Measurements from ENCODE around the gene LEF1.
"Not testable (repeated sequence)": the region's sequence is repeated elsewhere in the genome, so short reads cannot be mapped to it uniquely, and the experiment has no call there.

The LEF1 gene

GRCh38 chr4:108029016-108029720, 139.6 kb downstream of the LEF1 start:
- Mint-ChIP-seq H3K27me3 (no peaks in the 10 kb centered on the region), H3K36me3 (ENCODE audit: low read depth) (peaks cover 53% of the 10 kb centered on the region), H3K4me3 (no peak overlapping the region), H3K4me1 (ENCODE audit: low read depth) (peaks cover 6% of the 10 kb centered on the region), H3K27ac (no peak overlapping the region), H3K9me3 (no peaks in the 10 kb centered on the region)
- intact Hi-C loops (cut with micrococcal nuclease) = no loop called here

- Mint-ChIP-seq H3K27ac (no peak overlapping the region), H3K27me3 (no peaks in the 10 kb centered on the region), H3K36me3 (ENCODE audit: low read depth) (peaks cover 57% of the 10 kb centered on the region), H3K9me3 (no peaks in the 10 kb centered on the region), H3K4me3 (no peak overlapping the region), H3K4me1 (ENCODE audit: low read depth) (peaks cover 6% of the 10 kb centered on the region)
- intact Hi-C loops (cut with micrococcal nuclease) = no loop called here
Measured at GRCh38 chr4:108024878-108025165, 143.9 kb downstream of the LEF1 start.

- Mint-ChIP-seq H3K4me3 (no peak overlapping the region), H3K27me3 (no peaks in the 10 kb centered on the region), H3K27ac (no peak overlapping the region), H3K36me3 (ENCODE audit: low read depth) (peaks cover 57% of the 10 kb centered on the region), H3K9me3 (no peaks in the 10 kb centered on the region), H3K4me1 (ENCODE audit: low read depth) (peaks cover 4% of the 10 kb centered on the region)
- intact Hi-C loops (cut with micrococcal nuclease) = no loop called here
Measured at GRCh38 chr4:108024085-108024877, 144.5 kb downstream of the LEF1 start.

- intact Hi-C loops (cut with micrococcal nuclease) = loop anchor here (1.0 kb wide), 1 partner anchor 553 kb away; no protein-coding TSS in a partner anchor
- Mint-ChIP-seq H3K27ac (no peak overlapping the region), H3K4me3 (no peak overlapping the region), H3K9me3 (no peaks in the 10 kb centered on the region), H3K36me3 (ENCODE audit: low read depth) (peaks cover 70% of the 10 kb centered on the region), H3K4me1 (ENCODE audit: low read depth) (no peaks in the 10 kb centered on the region), H3K27me3 (no peaks in the 10 kb centered on the region)
Measured at GRCh38 chr4:108018884-108019187, 149.9 kb downstream of the LEF1 start.

GRCh38 chr4:108018040-108018883, 150.5 kb downstream of the LEF1 start:
- Mint-ChIP-seq H3K9me3 (no peaks in the 10 kb centered on the region), H3K4me1 (ENCODE audit: low read depth) (no peaks in the 10 kb centered on the region), H3K36me3 (ENCODE audit: low read depth) (peaks cover 70% of the 10 kb centered on the region), H3K4me3 (no peak overlapping the region), H3K27ac (no peak overlapping the region), H3K27me3 (no peaks in the 10 kb centered on the region)
- intact Hi-C loops (cut with micrococcal nuclease) = loop anchor here (1.0 kb wide), 1 partner anchor 554 kb away; no protein-coding TSS in a partner anchor

GRCh38 chr4:108013955-108014354, 154.8 kb downstream of the LEF1 start:
- Mint-ChIP-seq H3K9me3 (no peaks in the 10 kb centered on the region), H3K27me3 (no peaks in the 10 kb centered on the region), H3K4me3 (no peak overlapping the region), H3K36me3 (ENCODE audit: low read depth) (peaks cover 72% of the 10 kb centered on the region), H3K4me1 (ENCODE audit: low read depth) (peaks cover 5% of the 10 kb centered on the region), H3K27ac (no peak overlapping the region)
- intact Hi-C loops (cut with micrococcal nuclease) = no loop called here

- peaks cover 72% of the 10 kb centered on the region for H3K36me3 Mint-ChIP-seq (ENCODE audit: low read depth)
- no peaks in the 10 kb centered on the region for H3K9me3 Mint-ChIP-seq
- no peaks in the 10 kb centered on the region for H3K27me3 Mint-ChIP-seq
- no peak overlapping the region for H3K27ac Mint-ChIP-seq
- H3K4me1 Mint-ChIP-seq (ENCODE audit: low read depth) = peaks cover 8% of the 10 kb centered on the region
- intact Hi-C loops (cut with micrococcal nuclease) = no loop called here
- no peak overlapping the region for H3K4me3 Mint-ChIP-seq
Measured at GRCh38 chr4:108013327-108013726, 155.4 kb downstream of the LEF1 start.

- intact Hi-C loops (cut with micrococcal nuclease); H3K27ac Mint-ChIP-seq; H3K27me3 Mint-ChIP-seq; H3K4me3 Mint-ChIP-seq; H3K9me3 Mint-ChIP-seq: not testable (repeated sequence)
- Mint-ChIP-seq H3K36me3 (ENCODE audit: low read depth) (peaks cover 67% of the 10 kb centered on the region), H3K4me1 (ENCODE audit: low read depth) (peaks cover 13% of the 10 kb centered on the region)
Measured at GRCh38 chr4:108012382-108012781, 156.3 kb downstream of the LEF1 start.

GRCh38 chr4:108010167-108010566, 158.6 kb downstream of the LEF1 start:
- Mint-ChIP-seq H3K27me3 (no peaks in the 10 kb centered on the region), H3K4me1 (ENCODE audit: low read depth) (peaks cover 18% of the 10 kb centered on the region), H3K9me3 (no peaks in the 10 kb centered on the region), H3K36me3 (ENCODE audit: low read depth) (peaks cover 46% of the 10 kb centered on the region), H3K4me3 (no peak overlapping the region), H3K27ac (no peak overlapping the region)
- intact Hi-C loops (cut with micrococcal nuclease) = no loop called here

- intact Hi-C loops (cut with micrococcal nuclease) = no loop called here
- H3K4me1 Mint-ChIP-seq (ENCODE audit: low read depth) = peaks cover 18% of the 10 kb centered on the region
- H3K27me3 Mint-ChIP-seq = no peaks in the 10 kb centered on the region
- H3K4me3 Mint-ChIP-seq = no peak overlapping the region
- H3K36me3 Mint-ChIP-seq (ENCODE audit: low read depth) = peaks cover 33% of the 10 kb centered on the region
- no peak overlapping the region for H3K27ac Mint-ChIP-seq
- no peaks in the 10 kb centered on the region for H3K9me3 Mint-ChIP-seq
Measured at GRCh38 chr4:108008721-108009120, 160.0 kb downstream of the LEF1 start.

GRCh38 chr4:108007984-108008383, 160.7 kb downstream of the LEF1 start:
- intact Hi-C loops (cut with micrococcal nuclease) = no loop called here
- Mint-ChIP-seq H3K9me3 (no peaks in the 10 kb centered on the region), H3K27ac (no peak overlapping the region), H3K27me3 (no peaks in the 10 kb centered on the region), H3K4me1 (ENCODE audit: low read depth) (peaks cover 18% of the 10 kb centered on the region), H3K4me3 (no peak overlapping the region), H3K36me3 (ENCODE audit: low read depth) (peaks cover 32% of the 10 kb centered on the region)

GRCh38 chr4:108006361-108006760, 162.4 kb downstream of the LEF1 start:
- intact Hi-C loops (cut with micrococcal nuclease) = no loop called here
- Mint-ChIP-seq H3K9me3 (no peaks in the 10 kb centered on the region), H3K4me1 (ENCODE audit: low read depth) (peaks cover 13% of the 10 kb centered on the region), H3K4me3 (no peak overlapping the region), H3K27ac (no peak overlapping the region), H3K36me3 (ENCODE audit: low read depth) (peaks cover 16% of the 10 kb centered on the region), H3K27me3 (no peaks in the 10 kb centered on the region)

GRCh38 chr4:108005807-108006206, 162.9 kb downstream of the LEF1 start:
- intact Hi-C loops (cut with micrococcal nuclease) = no loop called here
- H3K27ac Mint-ChIP-seq = no peak overlapping the region

GRCh38 chr4:108004646-108005045, 164.1 kb downstream of the LEF1 start:
- Mint-ChIP-seq H3K9me3 (no peaks in the 10 kb centered on the region), H3K36me3 (ENCODE audit: low read depth) (peaks cover 8% of the 10 kb centered on the region), H3K27me3 (no peaks in the 10 kb centered on the region), H3K4me1 (ENCODE audit: low read depth) (peaks cover 18% of the 10 kb centered on the region), H3K27ac (no peak overlapping the region), H3K4me3 (no peak overlapping the region)
- intact Hi-C loops (cut with micrococcal nuclease) = no loop called here

More at GRCh38 chr4:108005807-108006206, 162.9 kb downstream of the LEF1 start:
- peaks cover 18% of the 10 kb centered on the region for H3K4me1 Mint-ChIP-seq (ENCODE audit: low read depth)
- H3K36me3 Mint-ChIP-seq (ENCODE audit: low read depth) = peaks cover 11% of the 10 kb centered on the region
- no peaks in the 10 kb centered on the region for H3K9me3 Mint-ChIP-seq
- no peaks in the 10 kb centered on the region for H3K27me3 Mint-ChIP-seq
- H3K4me3 Mint-ChIP-seq = no peak overlapping the region
